ENCODE results near the gene CEP68.
"Not testable (repeated sequence)": the region's sequence is repeated elsewhere in the genome, so short reads cannot be mapped to it uniquely, and the experiment has no call there.

Gene CEP68

DNA sequence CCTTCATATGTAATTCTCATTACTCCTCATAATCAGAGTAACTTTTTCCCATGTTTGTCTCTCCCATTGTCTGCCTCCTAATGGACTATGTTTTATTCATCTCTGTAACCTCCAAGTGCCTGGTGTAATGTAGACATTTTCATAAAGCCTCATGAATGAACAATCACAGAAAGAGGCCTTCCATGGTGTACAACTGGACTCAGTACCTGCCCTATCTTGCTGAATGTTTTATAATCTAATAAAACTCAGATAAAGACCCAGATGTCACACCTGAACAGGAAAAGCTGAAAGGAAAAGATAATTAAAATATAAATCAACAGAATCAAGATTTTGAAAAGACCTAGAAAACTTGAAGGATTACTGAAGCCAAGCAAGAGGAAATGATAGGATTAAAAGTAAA is 37.0 kb downstream of the CEP68 start:
- no peak for DNase-seq

DNA sequence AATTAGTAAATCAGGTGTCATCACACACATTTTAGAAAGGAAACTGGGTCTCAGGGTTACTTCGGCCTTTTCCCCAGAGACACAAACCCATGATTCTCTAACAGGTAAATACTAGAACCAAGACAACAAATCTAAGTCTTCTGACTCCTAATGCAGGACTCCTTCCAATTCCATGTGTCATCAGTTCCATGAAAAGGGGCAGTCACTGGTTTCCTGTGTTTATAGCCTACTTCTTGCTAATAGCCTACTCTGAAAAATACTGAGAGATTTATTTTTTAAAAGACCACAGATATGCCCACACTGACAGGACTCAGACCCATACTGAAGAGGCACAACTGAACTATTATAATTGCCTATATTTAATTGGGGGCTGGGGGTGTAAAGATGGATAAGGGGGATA is 40.7 kb downstream of the CEP68 start:
- DNase-seq, result no peak

DNA sequence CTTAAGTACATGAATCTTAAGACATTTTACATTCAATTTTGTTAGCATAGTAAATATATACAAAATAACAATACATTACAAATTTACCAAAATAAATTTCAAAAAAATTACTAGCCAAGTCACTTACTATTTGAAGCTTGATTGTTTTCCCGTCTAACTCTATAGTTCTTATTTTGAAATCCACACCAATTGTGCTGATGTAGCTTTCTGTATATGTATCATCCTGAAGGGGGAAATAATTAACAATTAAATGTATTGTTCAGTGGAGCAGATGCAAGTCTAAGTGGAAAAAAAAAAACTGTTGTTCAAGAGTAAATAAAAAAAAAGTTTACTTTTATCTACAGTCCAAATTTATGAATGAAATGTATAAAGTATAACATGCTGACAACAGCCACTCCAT is 41.6 kb downstream of the CEP68 start:
- DNase-seq, result peak; percentile 24

DNA sequence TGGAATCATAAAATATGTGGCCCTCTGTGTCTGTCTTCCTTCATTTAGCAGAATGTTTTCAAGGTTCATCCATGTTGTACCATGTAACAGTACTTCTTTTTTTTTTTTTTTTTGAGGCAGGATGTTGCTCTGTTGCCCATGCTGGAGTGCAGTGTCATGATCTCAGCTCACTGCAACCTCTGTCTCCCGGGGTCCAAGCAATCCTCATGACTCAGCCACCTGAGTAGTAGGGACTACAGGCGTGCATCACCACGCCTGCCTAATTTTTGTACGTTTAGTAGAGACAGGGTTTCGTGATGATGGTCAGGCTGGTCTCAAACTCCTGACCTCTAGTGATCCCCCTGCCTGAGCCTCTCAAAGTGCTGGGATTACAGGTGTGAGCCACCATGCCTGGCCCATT is 42.5 kb downstream of the CEP68 start:
- DNase-seq, result no peak

DNA sequence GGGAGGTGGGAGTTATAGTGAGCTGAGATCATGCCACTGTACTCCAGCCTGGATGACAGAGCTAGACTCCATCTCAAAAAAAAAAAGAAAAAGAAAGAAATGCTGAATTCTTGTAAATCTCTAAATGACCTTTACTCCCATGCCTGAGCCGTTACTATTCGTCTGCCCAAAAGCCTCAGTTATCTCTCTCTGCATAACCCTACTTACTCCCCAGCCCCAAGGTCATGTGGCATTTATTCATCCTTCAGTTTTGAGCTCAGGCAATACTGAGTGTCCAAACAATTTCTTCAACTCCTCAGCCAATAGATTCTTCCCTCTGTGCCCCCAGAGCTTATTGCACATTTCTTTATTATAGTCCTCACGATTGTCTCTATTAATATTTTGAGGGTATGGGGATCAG is 44.9 kb downstream of the CEP68 start:
- no peak for DNase-seq

DNA sequence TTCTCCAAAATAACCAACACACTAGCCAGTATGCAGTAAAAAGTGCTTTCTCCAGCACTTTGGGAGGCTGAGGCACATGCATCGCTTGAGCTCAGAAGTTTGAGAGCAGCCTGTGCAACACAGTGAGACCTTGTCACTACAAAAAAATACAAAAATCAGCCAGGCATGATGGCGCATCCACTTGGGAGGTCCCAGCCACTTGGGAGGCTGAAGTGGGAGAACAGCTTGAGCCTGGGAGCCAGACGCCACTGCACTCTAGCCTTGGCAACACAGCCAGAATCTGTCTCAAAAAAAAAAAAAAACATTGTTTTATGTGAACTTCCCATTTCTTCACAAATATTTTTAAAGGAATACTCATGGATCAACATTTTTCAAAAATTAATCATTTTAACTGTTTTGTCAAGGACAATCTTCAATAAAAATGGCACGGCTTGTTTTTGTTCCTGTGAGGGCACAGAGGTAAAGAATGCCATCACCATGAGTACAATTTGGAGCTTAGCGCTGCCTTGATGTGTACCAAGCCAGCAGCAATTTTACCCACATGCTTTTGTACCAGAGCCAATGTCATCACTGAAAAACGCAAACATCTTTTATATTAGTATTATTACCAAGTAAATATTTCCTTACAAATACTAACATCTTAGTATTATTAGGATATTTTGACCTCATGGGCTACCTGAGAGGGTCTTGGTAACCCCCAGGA is 46.9 kb downstream of the CEP68 start:
- DNase-seq, result peak; percentile 12

DNA sequence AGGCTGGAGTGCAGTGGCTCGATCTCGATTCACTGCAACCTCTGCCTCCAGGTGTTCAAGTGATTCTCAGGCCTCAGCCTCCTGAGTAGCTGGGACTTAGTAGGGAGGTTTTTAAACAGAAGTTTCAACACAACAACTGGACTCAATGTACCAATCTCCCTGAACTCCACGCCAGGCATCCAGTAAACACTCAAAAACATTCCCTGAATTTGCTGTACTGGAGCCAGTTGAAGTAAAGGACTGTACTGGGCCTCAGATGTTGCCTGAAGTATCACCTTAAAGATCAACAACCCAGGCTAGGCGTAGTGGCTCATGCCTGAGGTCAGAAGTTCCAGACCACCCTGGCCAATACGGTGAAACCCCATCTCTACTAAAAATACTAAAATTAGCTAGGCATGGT is 51.3 kb downstream of the CEP68 start:
- no peak for DNase-seq

DNA sequence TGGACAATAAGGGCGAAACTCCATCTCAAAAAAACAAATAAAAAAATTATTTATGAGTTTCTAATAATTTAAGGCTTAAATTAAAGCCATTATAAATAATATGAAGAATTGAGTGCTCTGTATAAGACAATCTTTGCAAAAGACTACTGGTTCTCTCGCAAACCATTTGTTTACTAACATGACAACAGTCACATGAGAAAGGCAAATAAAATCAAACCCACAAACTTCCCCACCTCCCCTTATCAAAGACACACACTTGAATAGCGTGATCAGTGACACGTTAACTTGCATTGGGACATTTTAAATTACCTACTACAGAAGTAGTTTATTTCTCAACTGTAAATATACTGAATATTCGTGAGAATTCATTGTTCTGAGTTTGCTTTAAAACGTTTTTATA is 52.6 kb downstream of the CEP68 start:
- DNase-seq, result no peak

DNA sequence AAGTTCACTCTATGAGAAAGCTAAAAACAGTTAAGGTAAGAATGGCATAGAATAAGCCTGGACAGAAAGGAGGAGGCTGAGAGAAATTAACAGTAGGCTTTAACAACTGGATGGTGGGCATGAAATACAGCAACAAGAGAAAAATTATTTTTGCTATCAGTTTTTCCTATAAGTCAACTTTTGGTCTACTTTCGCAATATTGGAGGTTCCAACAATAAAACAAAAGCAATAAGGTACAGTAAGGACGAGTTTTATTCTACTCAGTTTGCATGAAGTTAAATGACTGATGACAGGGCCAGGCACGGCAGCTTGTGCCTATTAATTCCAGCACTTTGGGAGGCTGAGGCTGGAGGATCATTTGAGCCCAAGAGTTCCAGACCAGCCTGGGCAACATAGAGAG is 56.4 kb downstream of the CEP68 start:
- no peak for DNase-seq

DNA sequence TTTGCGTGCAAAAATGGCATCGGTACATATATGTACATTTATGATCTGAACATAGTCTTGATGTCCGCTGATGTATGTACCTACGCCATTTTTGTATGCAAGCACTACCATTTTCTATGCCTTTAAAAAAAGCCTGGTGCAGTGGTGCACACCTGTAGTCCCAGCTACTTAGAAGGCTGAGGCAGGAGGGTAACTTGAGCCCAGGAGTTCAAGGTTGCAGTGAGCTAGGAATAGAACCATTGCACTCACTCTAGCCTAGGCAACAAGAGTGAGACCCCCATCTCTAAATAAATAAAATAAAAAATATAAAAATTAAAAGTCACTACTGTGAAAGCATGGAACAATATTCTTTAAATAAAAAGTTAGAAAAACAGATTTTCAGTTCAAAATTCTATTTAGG is 57.0 kb downstream of the CEP68 start:
- DNase-seq, result no peak

DNA sequence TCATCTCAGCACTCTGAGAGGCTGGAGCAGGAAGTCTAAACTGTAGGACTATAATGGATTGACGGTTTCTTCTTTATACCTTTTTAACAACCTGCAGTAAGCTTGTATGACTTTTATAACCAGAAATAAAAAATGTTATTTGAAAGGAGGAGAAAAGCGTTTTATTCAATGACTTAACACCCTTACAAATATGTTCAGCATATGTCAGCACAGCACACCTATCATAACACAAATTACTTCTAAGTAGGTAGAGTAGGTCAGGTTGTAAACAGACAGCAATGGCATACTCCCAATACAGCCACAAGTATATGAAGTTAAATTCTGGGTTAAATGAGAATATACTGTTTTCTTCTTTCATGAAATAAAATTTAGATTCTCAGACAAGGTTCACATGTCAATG is 57.6 kb downstream of the CEP68 start:
- no peak for DNase-seq

DNA sequence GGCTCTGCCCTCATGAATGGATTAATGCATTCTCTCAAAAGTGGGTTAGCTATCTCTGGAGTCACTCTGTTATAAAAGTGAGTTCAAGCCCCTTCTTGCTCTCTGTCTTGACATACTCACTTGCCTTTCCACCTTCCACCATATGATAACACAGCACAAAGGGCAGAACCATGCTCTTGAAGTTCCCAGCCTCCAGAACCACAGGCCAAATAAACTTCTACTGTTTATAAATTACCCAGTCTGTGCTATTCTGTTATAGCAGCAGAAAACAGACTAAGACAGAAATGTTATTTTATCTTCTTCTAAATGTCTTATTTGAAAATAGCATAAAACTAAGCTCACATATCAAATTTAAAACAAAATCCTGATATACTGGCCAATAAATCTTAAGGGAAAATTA is 58.7 kb downstream of the CEP68 start:
- no peak for DNase-seq

DNA sequence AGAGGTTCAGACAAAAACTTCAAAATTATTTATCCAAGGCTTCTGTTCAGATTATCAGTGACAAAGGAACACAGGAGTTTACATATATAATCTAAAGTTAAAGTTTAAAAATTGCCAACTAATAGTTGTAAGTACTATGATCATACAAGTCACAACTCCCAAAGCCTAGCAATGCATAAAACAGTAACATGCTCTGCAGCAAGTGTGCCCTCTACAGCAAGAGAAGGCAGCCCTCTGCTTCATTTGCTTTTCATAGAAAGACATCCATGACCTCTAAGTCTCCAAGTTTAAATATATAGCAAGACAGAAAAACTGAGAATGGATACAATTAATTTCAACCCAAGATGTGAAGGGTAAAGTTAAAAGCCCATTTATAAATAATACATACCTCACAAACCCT is 60.4 kb downstream of the CEP68 start:
- no peak for DNase-seq

DNA sequence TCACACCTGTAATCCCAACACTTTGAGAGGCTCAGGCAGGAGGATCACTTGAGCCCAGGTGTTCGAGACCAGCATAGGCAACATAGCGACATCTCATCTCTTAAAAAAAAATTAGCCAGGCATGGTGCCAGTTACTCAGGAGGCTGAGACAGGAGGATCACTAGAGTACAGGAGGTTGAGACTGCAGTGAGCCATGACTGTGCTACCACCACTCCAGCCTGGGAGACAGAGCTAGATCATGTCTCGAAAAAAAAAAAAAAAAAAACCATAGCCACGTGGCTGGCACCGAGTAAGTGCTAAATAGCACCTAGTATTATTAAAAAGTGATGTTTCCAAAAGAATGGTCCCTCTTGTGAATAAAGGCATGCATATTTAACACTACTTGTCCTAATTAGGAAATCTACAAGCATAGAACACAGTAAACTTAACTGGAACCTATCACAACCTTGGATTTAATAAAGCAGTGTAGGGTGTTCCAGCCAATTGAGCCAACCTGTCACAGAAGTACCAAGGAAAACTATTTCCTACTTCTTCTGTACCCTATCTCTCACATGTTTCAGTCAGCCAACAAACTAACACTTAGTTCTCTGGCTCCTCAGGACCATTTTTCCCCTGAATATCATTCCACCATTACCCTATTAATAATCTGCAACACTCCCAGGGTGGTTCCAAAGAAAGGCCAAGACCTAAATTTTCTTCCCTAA is 64.9 kb downstream of the CEP68 start:
- DNase-seq, result no peak

DNA sequence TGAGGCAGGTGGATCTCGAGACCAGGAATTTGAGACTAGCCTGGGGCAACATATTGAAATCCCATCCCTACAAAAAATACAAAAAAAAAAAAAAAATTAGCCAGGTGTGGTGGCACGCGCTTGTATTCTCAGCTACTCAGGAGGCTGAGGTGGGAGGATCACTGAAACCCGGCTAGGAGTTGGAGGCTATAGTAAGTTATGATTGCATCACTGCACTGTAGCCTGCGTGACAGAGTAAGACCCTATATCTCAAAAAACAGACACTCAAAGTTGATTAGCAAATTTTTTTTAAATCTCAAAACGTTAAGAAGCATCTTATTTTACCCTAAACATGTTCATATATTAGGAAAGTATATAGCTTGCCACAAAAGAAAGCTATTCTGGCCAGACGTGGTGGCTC is 66.1 kb downstream of the CEP68 start:
- no peak for DNase-seq

DNA sequence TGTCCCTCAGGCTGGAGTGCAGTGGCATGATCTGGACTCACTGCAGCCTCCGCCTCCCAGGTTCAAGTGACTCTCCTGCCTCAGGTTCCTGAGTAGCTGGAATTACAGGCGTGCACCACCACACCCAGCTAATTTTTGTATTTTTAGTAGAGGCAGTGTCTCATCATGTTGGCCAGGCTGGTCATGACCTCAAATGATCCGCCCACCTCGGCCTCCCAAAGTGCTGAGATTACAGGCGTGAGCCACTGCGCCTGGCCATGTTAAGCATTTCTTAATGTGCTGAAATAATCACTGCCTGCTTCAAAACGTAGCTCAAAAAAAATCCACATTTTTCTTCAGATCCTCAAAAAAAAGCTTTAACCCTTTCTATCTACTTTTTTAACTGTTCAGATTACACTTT is 69.2 kb downstream of the CEP68 start:
- DNase-seq, result not testable (repeated sequence)

DNA sequence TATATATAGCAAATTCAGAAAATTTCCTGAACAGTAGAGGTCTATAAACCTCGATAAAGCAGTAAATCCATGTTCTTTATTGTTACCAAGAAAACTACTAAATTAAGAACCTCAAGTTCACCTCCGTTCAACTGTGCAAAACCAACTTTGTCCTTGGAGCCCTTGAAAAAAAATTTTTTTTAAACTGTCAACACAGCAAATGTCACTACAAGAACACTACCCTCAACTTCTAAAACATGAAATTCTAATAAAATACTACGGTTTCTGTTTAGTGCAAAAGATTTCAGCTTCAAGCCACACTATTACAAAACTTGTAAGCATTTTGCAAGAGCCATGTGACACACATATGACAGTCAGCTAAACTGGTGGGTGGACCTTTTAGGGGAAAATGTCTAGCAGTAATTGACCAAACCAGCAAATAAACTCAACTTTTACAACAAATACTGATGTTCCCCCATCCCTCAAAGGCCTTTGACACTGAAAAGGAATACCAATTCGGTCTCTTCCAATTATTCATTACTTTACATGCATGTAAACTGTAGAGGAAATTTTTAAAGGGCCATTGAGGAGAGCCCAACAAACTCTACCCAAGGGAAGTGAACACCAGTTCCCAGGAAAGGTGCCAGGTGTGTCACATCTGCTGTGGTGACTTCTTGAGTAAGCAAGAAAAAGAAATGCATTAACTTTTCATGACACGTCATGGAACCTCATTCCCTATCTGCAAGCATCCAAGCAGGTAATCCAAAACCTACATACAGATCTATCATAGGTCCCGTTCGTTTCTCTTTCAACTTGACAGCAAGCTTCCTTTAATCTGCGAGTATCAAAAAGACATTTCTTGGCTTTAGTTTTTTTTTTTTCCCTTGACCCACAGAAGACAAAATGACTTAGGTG is 72.3 kb downstream of the CEP68 start:
- no peak for DNase-seq

DNA sequence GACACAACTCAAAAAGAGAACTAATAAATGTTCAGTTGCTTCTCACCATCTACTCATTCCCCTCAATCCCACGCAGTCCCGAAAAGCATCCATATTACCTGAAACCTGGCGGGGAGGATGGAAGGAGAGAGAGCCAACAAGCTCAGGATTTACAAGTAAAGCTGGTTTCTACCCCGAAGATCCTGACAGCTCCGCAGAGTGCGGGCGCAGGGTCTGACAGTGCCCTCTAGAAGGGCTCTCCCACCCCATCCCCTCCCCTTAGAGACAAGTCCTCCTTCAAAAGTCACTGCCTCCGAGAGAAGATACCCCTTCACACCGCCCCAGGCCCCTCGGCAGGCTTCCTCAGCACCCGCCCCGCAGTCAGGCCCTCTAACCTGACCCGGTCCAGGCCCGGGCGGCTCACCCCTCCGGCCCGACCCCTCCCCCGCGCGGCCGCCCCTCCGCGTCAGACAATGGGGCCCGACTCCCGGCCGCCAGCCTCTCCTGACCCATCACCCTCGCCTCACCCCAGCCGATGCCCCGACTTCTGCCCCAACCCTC is 73.1 kb downstream of the CEP68 start:
- DNase-seq, result no peak

DNA sequence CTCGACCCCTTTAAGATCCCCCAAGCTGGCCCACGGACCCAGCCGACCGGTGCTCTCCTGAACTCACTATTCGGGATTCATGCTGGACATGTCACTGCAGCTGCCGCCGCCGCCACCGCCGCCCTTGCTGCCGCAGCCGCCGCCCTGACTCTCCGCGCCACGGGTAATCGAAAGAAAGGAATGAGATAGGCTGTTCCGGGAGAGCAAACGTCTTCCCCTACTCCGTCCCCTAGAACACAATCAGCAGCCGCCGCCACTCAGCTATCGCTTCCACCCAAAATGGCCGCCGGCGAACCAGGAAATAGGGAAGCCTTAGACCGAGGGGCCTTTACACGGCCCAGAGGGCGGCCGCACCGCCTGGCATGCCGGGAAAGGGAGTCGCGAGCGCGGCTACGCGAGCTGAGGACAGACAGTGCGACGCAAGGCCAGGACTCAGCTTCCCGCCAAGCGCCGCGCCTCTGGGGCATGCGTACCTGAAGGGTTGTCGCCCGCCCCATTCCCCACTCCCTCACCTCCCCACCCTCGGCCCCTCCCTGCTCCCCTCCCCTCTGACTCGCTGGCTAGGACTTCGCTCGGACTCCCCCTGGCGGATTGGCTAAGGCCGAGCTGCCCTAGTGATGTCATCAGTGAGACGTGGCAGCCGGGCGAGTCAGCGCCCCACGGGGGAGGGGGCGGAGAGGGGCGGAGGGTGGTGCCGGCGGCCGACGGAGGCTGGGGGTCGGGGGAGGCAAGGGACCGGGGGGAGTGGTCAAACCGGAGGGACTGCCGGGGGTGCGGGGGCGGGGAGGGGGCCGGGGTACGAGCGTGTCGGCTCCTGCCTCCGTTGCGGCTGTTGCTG is 73.8 kb downstream of the CEP68 start, which contains the start of gene RAB1A:
TSS of gene RAB1A (minus strand) at position 281 of the 838 bp plus-strand sequence. CDS start at position 90, 191 bp downstream.
- DNase-seq, result peak; percentile 97

DNA sequence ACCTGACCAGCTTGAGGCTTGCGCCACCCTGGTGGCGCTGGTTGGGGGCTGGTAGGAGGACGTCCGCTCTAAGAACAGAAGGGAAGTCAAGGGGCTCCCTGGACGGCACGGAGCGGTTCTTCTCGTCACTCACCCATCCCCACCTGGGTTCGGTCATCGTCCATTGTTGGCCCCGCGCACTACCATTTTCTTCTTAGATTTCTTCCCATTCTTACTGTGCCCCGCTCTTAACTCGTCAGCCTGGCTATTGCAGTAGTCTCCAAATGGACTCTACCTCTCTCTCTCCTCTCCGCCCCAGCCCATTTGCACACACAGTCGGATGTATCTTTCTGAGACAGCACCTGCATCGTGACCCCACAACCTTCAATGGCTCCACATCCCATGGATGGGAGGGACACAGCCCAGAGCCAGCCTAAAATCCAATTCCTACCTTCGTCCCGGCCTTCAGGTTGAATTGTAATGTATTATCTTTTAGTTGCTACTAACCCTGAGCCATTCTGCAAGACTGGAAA is 74.5 kb downstream of the CEP68 start:
- no peak for DNase-seq

DNA sequence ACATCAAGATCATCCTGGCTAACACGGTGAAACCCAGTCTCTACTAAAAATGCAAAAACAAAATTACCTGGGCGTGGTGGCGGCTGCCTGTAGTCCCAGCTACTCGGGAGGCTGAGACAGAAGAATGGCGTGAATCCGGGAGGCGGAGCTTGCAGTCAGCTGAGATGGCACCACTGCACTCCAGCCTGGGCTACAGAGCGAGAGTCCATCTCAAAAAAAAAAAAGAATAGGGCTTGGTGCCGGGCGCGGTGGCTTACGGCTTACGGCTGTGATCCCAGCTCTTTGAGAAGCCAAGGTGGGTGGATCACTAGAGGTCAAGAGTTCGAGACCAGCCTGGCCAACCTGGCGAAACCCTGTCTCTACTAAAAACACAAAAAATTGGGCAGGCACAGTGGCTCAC is 76.7 kb downstream of the CEP68 start:
- DNase-seq, result not testable (repeated sequence)

DNA sequence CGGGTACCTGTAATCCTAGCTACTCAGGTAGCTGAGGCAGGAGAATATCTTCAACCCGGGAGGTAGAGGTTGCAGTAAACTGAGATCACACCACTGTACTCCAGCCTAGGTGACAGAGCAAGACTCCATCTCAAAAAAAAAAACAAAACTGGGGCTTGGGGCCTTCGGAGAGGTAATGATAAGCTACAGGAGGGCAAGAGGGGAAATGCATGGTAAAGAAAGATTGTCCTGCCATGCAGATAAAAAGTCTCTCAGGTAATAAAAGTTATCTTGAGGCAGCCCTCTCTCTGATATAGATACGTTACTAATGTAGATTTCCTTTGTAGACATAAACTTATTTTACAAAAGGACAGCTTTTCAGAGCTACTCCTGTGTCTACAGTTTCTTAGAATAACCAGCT is 77.4 kb downstream of the CEP68 start:
- no peak for DNase-seq
